CD4-positive, alpha-beta T cell treated with Interleukin-15 for 1 hour (primary cell): ENCODE results near the gene ZMYM3.
"Not testable (repeated sequence)": the region's sequence is repeated elsewhere in the genome, so short reads cannot be mapped to it uniquely, and the experiment has no call there.

Experiments used
- DNase-seq: peaks from one replicate; pipeline ENCODE4 v3.0.0-alpha.2; 2020

ZMYM3 gene

GRCh38 chrX:71254092-71254963, at the start of gene ZMYM3:
ZMYM3 (minus strand) TSS chrX:71254140; CDS start chrX:71253255, 885 bp downstream.
- DNase-seq: peak; percentile 85

- DNase-seq: no peak
Measured at GRCh38 chrX:71302461-71303213, 48.7 kb upstream of the ZMYM3 start.

DNA sequence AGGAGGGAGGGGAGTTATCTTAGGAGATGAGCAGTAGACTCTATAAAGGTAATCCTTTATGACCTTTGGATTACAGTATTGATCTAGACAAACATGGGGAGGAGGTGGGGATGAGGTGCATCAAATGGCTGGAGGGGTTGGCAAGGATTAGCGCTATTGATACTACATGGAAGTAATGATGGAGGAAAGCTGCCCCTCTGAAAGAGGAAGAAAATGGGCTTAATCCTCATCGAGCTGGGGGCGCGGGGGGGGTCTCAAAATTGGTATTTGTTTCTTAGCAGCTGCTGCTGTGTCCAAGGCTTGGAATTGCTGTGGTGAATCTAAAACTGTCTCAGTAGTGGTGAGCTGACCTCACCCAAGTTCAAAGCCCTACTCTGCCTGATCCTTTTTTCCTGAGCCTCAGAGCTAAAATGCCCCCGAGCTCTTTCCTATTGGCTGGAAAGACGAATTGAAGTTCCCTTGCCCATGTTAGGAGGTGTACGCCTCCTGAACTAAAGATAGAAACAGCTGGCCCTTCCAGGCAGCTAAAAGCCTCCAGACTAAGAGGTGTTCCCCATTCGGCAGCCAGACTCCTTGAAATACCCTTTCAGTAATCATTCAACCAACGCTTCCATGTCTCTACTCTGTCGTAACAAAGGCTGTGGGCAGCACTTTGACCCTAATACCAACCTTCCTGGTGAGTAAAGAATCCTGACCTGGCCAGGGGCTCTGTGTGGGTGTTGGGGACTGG, 47.4 kb upstream of the ZMYM3 start, which contains the start of gene ITGB1BP2:
Gene ITGB1BP2, plus strand, starts transcription at position 556 of the 730 bp plus-strand sequence. Its CDS starts 57 bp downstream, at position 613.
- no peak for DNase-seq

- DNase-seq: not testable (repeated sequence)
Measured at GRCh38 chrX:71300495-71300894, 46.6 kb upstream of the ZMYM3 start.

- DNase-seq: not testable (repeated sequence)
Measured at GRCh38 chrX:71300064-71300463, 46.1 kb upstream of the ZMYM3 start.

GRCh38 chrX:71298119-71298518, 44.2 kb upstream of the ZMYM3 start:
- DNase-seq: no peak

DNA sequence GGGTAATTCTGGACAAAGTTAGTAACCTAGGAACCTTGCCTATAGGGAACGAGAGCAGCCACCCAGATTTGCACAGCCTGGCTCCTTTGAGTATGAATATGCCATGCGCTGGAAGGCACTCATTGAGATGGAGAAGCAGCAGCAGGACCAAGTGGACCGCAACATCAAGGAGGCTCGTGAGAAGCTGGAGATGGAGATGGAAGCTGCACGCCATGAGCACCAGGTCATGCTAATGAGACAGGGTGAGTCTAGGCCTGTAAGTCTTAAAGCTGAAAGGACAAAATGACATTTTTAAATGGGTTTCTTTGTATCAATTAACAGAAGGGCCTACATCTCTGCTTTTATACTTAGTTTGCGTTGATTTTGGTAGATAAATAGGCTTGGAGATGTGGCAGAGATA, 42.9 kb upstream of the ZMYM3 start:
- DNase-seq: no peak

DNA sequence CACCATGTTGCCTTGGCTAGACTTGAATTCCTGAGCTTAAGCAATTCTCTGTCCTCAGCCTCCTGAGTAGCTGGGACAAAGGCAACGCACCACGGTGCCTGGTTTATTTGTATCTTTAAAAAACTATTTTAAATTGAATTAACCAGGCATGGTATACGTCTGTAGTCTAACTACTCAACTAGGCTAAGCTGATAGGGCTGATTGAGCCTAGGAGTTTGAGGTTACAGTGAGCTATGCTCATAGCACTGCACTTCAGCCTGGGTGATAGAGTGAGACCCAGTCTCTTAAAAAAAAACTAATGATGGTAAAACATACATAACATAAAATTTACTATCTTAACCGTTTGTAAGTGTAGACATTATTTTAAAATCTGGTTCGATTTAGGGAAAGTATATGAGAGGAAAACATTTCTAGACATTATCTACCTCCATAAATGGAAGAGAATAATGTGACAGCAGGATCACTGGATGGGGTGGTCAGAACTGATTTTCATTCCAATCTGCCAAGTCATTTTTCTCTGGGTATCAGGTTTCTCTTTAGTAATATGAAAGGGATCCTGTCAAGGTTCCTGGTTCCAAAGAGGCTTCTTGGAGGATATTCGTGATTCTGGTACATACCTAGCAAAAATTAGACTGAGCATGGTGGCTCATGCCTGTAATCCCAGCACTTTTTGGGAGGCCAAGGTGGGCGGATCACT, 38.9 kb upstream of the ZMYM3 start:
- no peak for DNase-seq

DNA sequence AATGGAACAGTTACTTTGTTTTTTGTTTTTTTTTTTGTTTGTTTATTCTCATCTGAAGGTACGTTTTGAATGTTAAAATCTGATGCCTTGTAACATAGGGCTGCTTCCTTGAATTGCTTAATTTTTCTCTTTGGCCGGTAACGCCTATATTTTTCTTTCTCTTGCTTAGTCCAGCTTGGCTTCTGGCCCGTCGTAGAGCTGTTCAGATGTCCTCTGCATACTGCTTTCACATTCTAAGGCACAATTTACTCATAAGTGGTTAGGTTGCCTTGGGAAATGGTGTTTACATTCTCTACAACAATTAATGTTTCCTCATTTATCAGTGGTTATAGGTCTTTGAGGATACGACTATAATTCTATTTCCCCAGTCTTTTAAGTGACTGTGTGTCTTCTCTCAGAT, 37.4 kb upstream of the ZMYM3 start:
- no peak for DNase-seq

- DNase-seq: no peak
Measured at GRCh38 chrX:71285929-71286328, 32.0 kb upstream of the ZMYM3 start.

GRCh38 chrX:71283403-71284143, 29.6 kb upstream of the ZMYM3 start, which contains the start of gene NONO:
NONO (plus strand) TSS chrX:71283635; CDS start chrX:71290638, 7,003 bp downstream.
- peak; percentile 92 for DNase-seq

- DNase-seq: peak; percentile 65
Measured at GRCh38 chrX:71282514-71283402, 28.8 kb upstream of the ZMYM3 start.

DNA sequence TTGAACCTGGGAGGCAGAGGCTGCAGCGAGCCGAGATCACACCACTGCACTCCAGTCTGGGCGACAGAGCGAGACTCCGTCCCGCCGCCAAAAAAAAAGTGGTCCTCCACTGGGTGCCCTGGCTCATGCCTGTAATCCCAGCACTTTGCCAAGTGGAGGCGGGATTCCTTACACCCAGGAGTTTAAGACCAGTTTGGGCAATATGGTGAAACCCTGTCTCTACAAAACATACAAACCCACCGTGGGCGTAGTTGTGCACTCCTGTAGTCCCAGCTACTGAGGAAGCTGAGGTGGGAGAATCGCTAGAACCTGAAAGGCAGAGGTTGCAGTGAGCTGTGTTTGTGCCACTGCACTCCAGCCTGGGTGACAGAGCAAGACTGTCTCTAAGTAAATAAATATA, 27.4 kb upstream of the ZMYM3 start:
- not testable (repeated sequence) for DNase-seq

- DNase-seq: not testable (repeated sequence)
Measured at GRCh38 chrX:71272313-71272712, 18.4 kb upstream of the ZMYM3 start.

GRCh38 chrX:71269801-71270395, 16.0 kb upstream of the ZMYM3 start:
- no peak for DNase-seq

GRCh38 chrX:71268624-71269023, 14.7 kb upstream of the ZMYM3 start:
- DNase-seq: not testable (repeated sequence)

- DNase-seq: no peak
Measured at GRCh38 chrX:71256856-71257255, 2.9 kb upstream of the ZMYM3 start.

DNA sequence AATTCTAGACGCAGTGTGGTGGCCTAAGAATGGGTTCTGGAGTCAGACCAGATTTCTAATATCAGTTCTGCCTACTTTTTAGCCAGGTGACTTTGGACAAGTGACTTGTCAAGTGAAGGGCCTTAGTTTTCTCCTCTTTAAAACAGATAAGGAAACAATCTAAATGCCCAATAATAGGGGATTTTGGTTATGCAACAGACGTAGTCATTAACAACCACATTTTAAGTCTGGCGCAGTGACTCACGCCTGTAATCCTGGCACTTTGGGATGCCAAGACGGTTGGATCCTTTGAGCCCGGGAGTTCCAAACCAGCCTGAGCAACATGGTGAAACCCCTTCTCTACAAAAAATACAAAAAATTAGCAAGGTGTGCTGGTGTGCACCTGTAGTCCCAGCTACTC, 2.1 kb upstream of the ZMYM3 start:
- DNase-seq: no peak

DNA sequence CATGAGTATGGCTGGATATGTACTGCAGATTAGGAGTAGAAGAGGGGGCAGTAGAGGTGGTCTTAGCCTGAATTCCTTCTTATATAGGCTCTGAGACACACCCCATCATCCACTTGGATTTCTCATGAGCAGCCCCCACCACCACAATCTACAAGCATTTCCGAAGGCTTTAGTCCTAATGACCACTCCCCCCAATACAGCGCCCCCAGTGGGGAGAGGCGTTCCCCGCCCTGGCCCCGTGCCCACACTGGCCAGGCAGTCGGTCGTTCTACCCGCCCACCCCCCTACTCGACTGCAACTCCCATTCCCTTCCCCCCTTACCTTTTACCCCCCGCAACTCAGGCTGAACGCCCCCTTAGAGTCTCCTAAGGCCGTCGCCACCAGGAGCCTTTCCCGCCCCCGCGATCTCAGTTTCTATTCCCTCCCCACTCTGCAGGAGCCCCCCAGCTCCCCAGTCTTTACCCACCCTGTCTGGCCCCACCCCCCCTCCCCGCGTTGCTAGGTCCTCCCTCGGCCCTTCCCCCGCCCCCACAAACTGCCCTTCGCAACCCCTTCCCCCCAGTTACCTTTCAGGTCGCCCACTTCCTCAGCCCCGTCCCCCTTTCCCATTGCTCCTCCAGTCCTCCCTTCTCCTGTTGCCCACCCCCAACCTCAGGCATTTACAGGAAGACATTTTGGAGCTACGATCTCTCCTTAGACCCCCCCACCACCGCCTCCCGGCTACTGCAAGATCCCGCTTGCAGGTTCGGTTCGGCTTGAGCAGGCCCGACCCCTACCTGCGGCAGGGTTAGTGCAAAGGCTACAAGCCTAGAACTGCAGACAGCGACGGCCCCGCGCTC, 468 bp downstream of the ZMYM3 start:
- DNase-seq: peak; percentile 39
